Smooth muscle cell (in vitro differentiated cells): ENCODE measurements around the gene ARPIN. TPM values are rescaled to one million over a fixed set of nuclear protein-coding genes. Genes with fewer than 3 reads are reported as not detected.
"Not testable (repeated sequence)": the region's sequence is repeated elsewhere in the genome, so short reads cannot be mapped to it uniquely, and the experiment has no call there.

Source experiments
- DNase-seq: peaks from one replicate; lab custom pipeline; 2025; ENCODE audit not compliant: unreplicated experiment; lab: John Stamatoyannopoulos, UW
- H2AFZ ChIP-seq: fragments of 200-600 bp; sonication (generic); 2 replicates; pipeline ENCODE4 v1.6.0; 2016; ENCODE audit warnings: antibody characterized with exemption, low read depth, mild to moderate bottlenecking
- H3F3A ChIP-seq: fragments of 200-600 bp; sonication (generic); 2 replicates; pipeline ENCODE4 v1.6.0; 2017; ENCODE audit warnings: antibody characterized with exemption, low read depth
- H3K27ac ChIP-seq: fragments of 200-600 bp; sonication (generic); 2 replicates; pipeline ENCODE4 v1.5.1; 2016; ENCODE audit warnings: low read depth, mild to moderate bottlenecking
- H3K27me3 ChIP-seq: fragments of 200-600 bp; sonication (generic); 2 replicates; pipeline ENCODE4 v1.6.1; 2016; ENCODE audit warnings: low read depth, mild to moderate bottlenecking
- H3K36me3 ChIP-seq: fragments of 200-600 bp; sonication (generic); 2 replicates; pipeline ENCODE4 v1.5.1; 2016; ENCODE audit warnings: low read depth
- H3K4me1 ChIP-seq: fragments of 200-600 bp; sonication (generic); 2 replicates; pipeline ENCODE4 v1.5.1; 2016; ENCODE audit warnings: low read depth
- H3K4me2 ChIP-seq: fragments of 200-600 bp; sonication (generic); 2 replicates; pipeline ENCODE4 v1.6.0; 2016; ENCODE audit warnings: mild to moderate bottlenecking
- H3K4me3 ChIP-seq: fragments of 200-600 bp; sonication (generic); 2 replicates; pipeline ENCODE4 v1.5.1; 2016; ENCODE audit warnings: mild to moderate bottlenecking
- H3K79me2 ChIP-seq: fragments of 200-600 bp; sonication (generic); 2 replicates; pipeline ENCODE4 v1.6.0; 2016; ENCODE audit warnings: low read depth, mild to moderate bottlenecking
- H3K9ac ChIP-seq: fragments of 200-600 bp; sonication (generic); 2 replicates; pipeline ENCODE4 v1.6.0; 2016; ENCODE audit warnings: low read depth
- H3K9me3 ChIP-seq: fragments of 200-600 bp; sonication (generic); replicated peaks from 2 replicates; pipeline ENCODE4 v1.5.1; 2016; ENCODE audit warnings: low read depth
- H4K20me1 ChIP-seq: fragments of 200-600 bp; sonication (generic); 2 replicates; pipeline ENCODE4 v1.6.0; 2016; ENCODE audit warnings: low read depth
- WGBS: methylation state at CpG from one replicate; pipeline ENCODE4 v1.1.7; 2016; ENCODE audit warnings: low lambda C conversion rate; 5-methylcytosine and 5-hydroxymethylcytosine counted together
- polyA plus RNA-seq: library from polyadenylated mRNA; unstranded; fragments of >200 nt; fragmentation: Nextera tagmentation; extraction: Ambion mirVana; gene quantifications from 2 replicates; pipeline ENCODE4 v1.2.1, GENCODE V29; 2016
- total RNA-seq: library from RNA; depleted of rRNA; stranded (reverse); fragments of >200 nt; gene quantifications from 2 replicates; pipeline ENCODE4 v1.2.3, GENCODE V29; 2014
- TF ChIP-seq, protein P1 (sequence below): fragments of 200-600 bp; sonication (generic); IDR thresholded peaks from 2 replicates; pipeline ENCODE4 v1.5.1; 2017; ENCODE audit warnings: borderline replicate concordance, mild to moderate bottlenecking, antibody characterized with exemption; ENCODE audit not compliant: insufficient read depth, poor library complexity, severe bottlenecking

ARPIN gene
- total and polyA plus RNA-seq, 2 experiments from 2014 or later, result 4.0 to 4.3 TPM

GRCh38 chr15:89857673-89858072, 55.1 kb downstream of the ARPIN start:
- H2AFZ ChIP-seq, result no peak overlapping the region
- no peaks in the 10 kb centered on the region for H3K36me3 ChIP-seq
- H3F3A ChIP-seq, result no peaks in the 10 kb centered on the region
- no peak for DNase-seq
- no peaks in the 10 kb centered on the region for H3K9me3 ChIP-seq
- WGBS, result 92% methylated on average over 3 of the region's 3 CpGs
- no peaks in the 10 kb centered on the region for H3K4me1 ChIP-seq
- no peak overlapping the region for H3K9ac ChIP-seq
- no peak overlapping the region for H3K4me2 ChIP-seq
- H3K27me3 ChIP-seq, result no peaks in the 10 kb centered on the region
- no peaks in the 10 kb centered on the region for H4K20me1 ChIP-seq
- H3K4me3 ChIP-seq, result no peak overlapping the region
- H3K27ac ChIP-seq, result no peak overlapping the region
- TF ChIP-seq, protein P1, sequence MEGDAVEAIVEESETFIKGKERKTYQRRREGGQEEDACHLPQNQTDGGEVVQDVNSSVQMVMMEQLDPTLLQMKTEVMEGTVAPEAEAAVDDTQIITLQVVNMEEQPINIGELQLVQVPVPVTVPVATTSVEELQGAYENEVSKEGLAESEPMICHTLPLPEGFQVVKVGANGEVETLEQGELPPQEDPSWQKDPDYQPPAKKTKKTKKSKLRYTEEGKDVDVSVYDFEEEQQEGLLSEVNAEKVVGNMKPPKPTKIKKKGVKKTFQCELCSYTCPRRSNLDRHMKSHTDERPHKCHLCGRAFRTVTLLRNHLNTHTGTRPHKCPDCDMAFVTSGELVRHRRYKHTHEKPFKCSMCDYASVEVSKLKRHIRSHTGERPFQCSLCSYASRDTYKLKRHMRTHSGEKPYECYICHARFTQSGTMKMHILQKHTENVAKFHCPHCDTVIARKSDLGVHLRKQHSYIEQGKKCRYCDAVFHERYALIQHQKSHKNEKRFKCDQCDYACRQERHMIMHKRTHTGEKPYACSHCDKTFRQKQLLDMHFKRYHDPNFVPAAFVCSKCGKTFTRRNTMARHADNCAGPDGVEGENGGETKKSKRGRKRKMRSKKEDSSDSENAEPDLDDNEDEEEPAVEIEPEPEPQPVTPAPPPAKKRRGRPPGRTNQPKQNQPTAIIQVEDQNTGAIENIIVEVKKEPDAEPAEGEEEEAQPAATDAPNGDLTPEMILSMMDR, result no peak
- H3K79me2 ChIP-seq, result no peaks in the 10 kb centered on the region

GRCh38 chr15:89855948-89856347, 56.8 kb downstream of the ARPIN start:
- 97% methylated on average over 3 of the region's 3 CpGs for WGBS
- H3F3A ChIP-seq, result no peaks in the 10 kb centered on the region
- no peak for DNase-seq
- H4K20me1 ChIP-seq, result no peaks in the 10 kb centered on the region
- H3K4me1 ChIP-seq, result no peaks in the 10 kb centered on the region
- H3K27ac ChIP-seq, result no peak overlapping the region
- H3K9ac ChIP-seq, result no peak overlapping the region
- no peaks in the 10 kb centered on the region for H3K79me2 ChIP-seq
- TF ChIP-seq, protein P1, result no peak
- H3K27me3 ChIP-seq, result no peaks in the 10 kb centered on the region
- no peak overlapping the region for H3K4me3 ChIP-seq
- H3K36me3 ChIP-seq, result no peaks in the 10 kb centered on the region
- H3K9me3 ChIP-seq, result no peaks in the 10 kb centered on the region
- no peak overlapping the region for H3K4me2 ChIP-seq
- H2AFZ ChIP-seq, result no peak overlapping the region

DNA sequence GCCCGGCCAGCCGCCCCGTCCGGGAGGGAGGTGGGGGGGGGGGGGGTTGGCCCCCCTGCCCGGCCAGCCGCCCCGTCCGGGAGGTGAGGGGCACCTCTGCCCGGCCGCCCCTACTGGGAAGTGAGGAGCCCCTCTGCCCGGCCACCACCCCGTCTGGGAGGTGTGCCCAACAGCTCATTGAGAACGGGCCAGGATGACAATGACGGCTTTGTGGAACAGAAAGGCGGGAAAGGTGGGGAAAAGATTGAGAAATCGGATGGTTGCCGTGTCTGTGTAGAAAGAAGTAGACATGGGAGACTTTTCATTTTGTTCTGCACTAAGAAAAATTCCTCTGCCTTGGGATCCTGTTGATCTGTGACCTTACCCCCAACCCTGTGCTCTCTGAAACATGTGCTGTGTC, 57.9 kb downstream of the ARPIN start:
- not testable (repeated sequence) for H4K20me1 ChIP-seq, H3K4me3 ChIP-seq, H3K9ac ChIP-seq, H3K79me2 ChIP-seq, H3K9me3 ChIP-seq, H3K4me1 ChIP-seq, DNase-seq, H3F3A ChIP-seq, H2AFZ ChIP-seq, H3K27me3 ChIP-seq, H3K4me2 ChIP-seq, H3K27ac ChIP-seq, H3K36me3 ChIP-seq
- 93% methylated on average over 10 of the region's 17 CpGs for WGBS

DNA sequence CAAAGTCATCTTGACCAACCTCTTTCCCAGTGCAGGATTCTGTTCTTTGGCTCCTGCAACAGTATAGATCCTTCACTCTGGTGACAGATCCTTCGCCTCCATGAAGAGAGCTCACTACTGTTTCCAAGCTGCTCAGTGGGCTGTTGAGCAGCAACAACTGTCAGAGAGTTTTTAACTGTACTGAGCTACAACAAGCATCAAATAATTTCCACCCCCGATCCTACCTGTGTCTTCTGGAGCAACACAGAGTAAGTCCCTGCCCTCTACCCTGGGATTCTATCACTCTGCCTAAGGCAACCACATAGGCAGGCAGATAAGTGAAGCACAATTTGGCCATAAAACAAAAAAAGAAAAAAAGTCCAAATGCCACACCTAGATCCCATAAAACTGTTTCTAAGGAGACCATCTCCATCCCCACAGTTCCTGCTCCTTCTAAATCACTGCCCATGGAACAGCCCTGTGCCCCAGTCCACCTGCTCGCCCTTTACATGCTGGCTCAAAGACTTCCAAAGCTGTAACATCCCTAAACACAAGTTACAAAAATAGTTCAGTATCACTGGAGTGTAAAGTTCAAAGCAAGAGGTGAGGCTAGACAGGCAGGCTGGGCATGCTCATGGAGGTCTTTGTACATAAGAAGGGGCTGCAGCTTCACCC, 60.3 kb downstream of the ARPIN start:
- H3K4me3 ChIP-seq, result no peak overlapping the region
- WGBS, result 96% methylated on average over 3 of the region's 3 CpGs
- no peaks in the 10 kb centered on the region for H3K27me3 ChIP-seq
- no peaks in the 10 kb centered on the region for H4K20me1 ChIP-seq
- no peaks in the 10 kb centered on the region for H3K4me1 ChIP-seq
- H3K36me3 ChIP-seq, result no peaks in the 10 kb centered on the region
- H3F3A ChIP-seq, result peaks cover 4% of the 10 kb centered on the region
- H3K9me3 ChIP-seq, result no peaks in the 10 kb centered on the region
- H2AFZ ChIP-seq, result no peak overlapping the region
- TF ChIP-seq, protein P1, result no peak
- no peak for DNase-seq
- H3K4me2 ChIP-seq, result no peak overlapping the region
- H3K9ac ChIP-seq, result no peak overlapping the region
- no peaks in the 10 kb centered on the region for H3K79me2 ChIP-seq
- no peak overlapping the region for H3K27ac ChIP-seq
